Sigmoid colon (tissue), 7 donors: Measurements from ENCODE around the gene TWF1. TPM values are rescaled to one million over a fixed set of nuclear protein-coding genes. Genes with fewer than 3 reads are reported as not detected.
A peak's percentile ranks its signal among the peaks of the same experiment; 100 is the strongest.

Experiments used
- DNase-seq: peaks from one replicate; pipeline ENCODE4 v3.0.0-alpha.2; 2019
- H3K27ac ChIP-seq, 4 donors: fragments of 200-600 bp; sonication (generic); one replicate each; pipeline ENCODE4 v1.5.1; 2016 to 2019; ENCODE audit warnings: mild to moderate bottlenecking in 1 of 4
- H3K27me3 ChIP-seq, 3 donors: fragments of 200-600 bp; sonication (generic); one replicate each; pipeline ENCODE4 v1.5.1; 2019; ENCODE audit warnings: mild to moderate bottlenecking in 1 of 3
- H3K36me3 ChIP-seq, 4 donors: fragments of 200-600 bp; sonication (generic); one replicate each; pipeline ENCODE4 v1.5.1; 2016 to 2019
- H3K4me1 ChIP-seq, 4 donors: fragments of 200-600 bp; sonication (generic); one replicate each; pipeline ENCODE4 v1.5.1; 2017 to 2019
- H3K4me3 ChIP-seq, 4 donors: fragments of 200-600 bp; sonication (generic); one replicate each; pipeline ENCODE4 v1.5.1; 2017 to 2019; ENCODE audit warnings: mild to moderate bottlenecking in 2 of 4, moderate library complexity in 1 of 4
- H3K9me3 ChIP-seq, 4 donors: fragments of 200-600 bp in 3 of 4; sonication (generic) in 3 of 4; one replicate each; pipeline versions ENCODE4 v1.5.1 to v1.6.1; 2013 to 2019
- CTCF ChIP-seq, 4 experiments: fragments of 450-650 bp in 3 of 4; fragments of 200-600 bp in 1 of 4; IDR thresholded peaks; one replicate each; pipeline ENCODE4 v1.5.1; 2016 to 2019; ENCODE audit warnings: antibody characterized with exemption in 4 of 4, mild to moderate bottlenecking in 3 of 4, moderate library complexity in 2 of 4
- EP300 ChIP-seq, 4 donors: sonication (generic); formaldehyde crosslinking; IDR thresholded peaks; one replicate each; pipeline ENCODE4 v1.6.1; 2017; ENCODE audit warnings: antibody characterized with exemption in 4 of 4
- POLR2A ChIP-seq, 2 donors: fragments of 450-650 bp; IDR thresholded peaks; one replicate each; pipeline ENCODE4 v1.6.1; 2016; ENCODE audit warnings: antibody characterized with exemption in 2 of 2, mild to moderate bottlenecking in 2 of 2, moderate library complexity in 2 of 2
- POLR2AphosphoS5 ChIP-seq, 4 donors: sonication (generic); formaldehyde crosslinking; IDR thresholded peaks; one replicate each; pipeline ENCODE4 v1.6.1; 2017; ENCODE audit warnings: antibody characterized with exemption in 4 of 4
- WGBS, 2 donors: extraction: QIAGEN DNeasy Blood & Tissue Kit; methylation state at CpG; one replicate each; pipeline ENCODE4 v1.1.7; 2013; 5-methylcytosine and 5-hydroxymethylcytosine counted together
- intact Hi-C: fragments of 100-400 bp; cut with DNase I; formaldehyde crosslinking; loops from one replicate; pipeline ENCODE4 v1.15.1; 2023
- polyA plus RNA-seq, 3 donors: library from polyadenylated mRNA; stranded (reverse); fragments of 200-250 nt; gene quantifications; one replicate each; pipeline ENCODE4 v1.2.3, GENCODE V29; 2013
- total RNA-seq, 4 donors: library from RNA; depleted of rRNA; stranded (reverse); fragments of >200 nt; gene quantifications; one replicate each; pipeline ENCODE4 v1.1.0, GENCODE V29; 2016
- donor health status: healthy with polysubstance abuse.
- donor health status: Bipolar disorder and iron deficiency.
- donor health status: healthy.

TWF1 gene
- total and polyA plus RNA-seq, 7 donors, result 63.8 to 168 (median 104) TPM

GRCh38 chr12:43835656-43836474, 29.7 kb upstream of the TWF1 start, which contains the start of gene TMEM117:
TMEM117 (plus strand) TSS chr12:43836081.
- Histone ChIP-seq H3K36me3 (no peaks in the 10 kb centered on the region), H3K27me3 (no peaks in the 10 kb centered on the region), H3K4me3 (peak within 1 kb of the TSS; percentile 69 to 80 (median 74)), H3K4me1 (peaks cover 0 to 23% (median 13%) of the 10 kb centered on the region in 4 donors), H3K27ac (peak within 1 kb of the TSS; percentile 95 to 98 (median 96)), H3K9me3 (no peaks in the 10 kb centered on the region)
- peak; percentile 84 for DNase-seq
- WGBS, 2 donors, result 0% methylated on average over 103 of the region's 103 CpGs
- TF ChIP-seq CTCF (IDR thresholded peaks at IDR 0.05) (no peak), EP300 (IDR thresholded peaks at IDR 0.05) (no peak), POLR2AphosphoS5 (IDR thresholded peaks at IDR 0.05) (peak in 2 of 4 donors; percentile 46 to 47)
- intact Hi-C loops, result loop anchor here (1.0 to 5.0 kb wide), 2 partner anchors 30 to 46 kb away; partner anchors contain the start of gene TWF1

- intact Hi-C loops, result loop anchor here (1.0 to 5.0 kb wide), 2 partner anchors 29 to 47 kb away; partner anchors contain the start of gene TWF1
Measured at GRCh38 chr12:43835264-43835655, 29.1 kb upstream of the TWF1 start.

GRCh38 chr12:43832463-43833168, 26.5 kb upstream of the TWF1 start:
- TF ChIP-seq EP300 (IDR thresholded peaks at IDR 0.05), result no peak
- TF ChIP-seq POLR2A (IDR thresholded peaks at IDR 0.05), result no peak
- TF ChIP-seq CTCF (IDR thresholded peaks at IDR 0.05), result no peak
- no peak for TF ChIP-seq POLR2AphosphoS5 (IDR thresholded peaks at IDR 0.05)
- no peaks in the 10 kb centered on the region for H3K9me3 ChIP-seq
- no peak for DNase-seq
- intact Hi-C loops, result no loop called here
- no peak overlapping the region for H3K27ac ChIP-seq
- peaks cover 0 to 20% (median 13%) of the 10 kb centered on the region in 4 donors for H3K4me1 ChIP-seq
- WGBS, 2 donors, result 58 to 80% methylated on average over 4 of the region's 4 CpGs
- H3K4me3 ChIP-seq, result no peak overlapping the region
- no peaks in the 10 kb centered on the region for H3K27me3 ChIP-seq
- no peaks in the 10 kb centered on the region for H3K36me3 ChIP-seq

More at GRCh38 chr12:43835264-43835655, 29.1 kb upstream of the TWF1 start:
- H3K36me3 ChIP-seq, result no peaks in the 10 kb centered on the region
- H3K9me3 ChIP-seq, result no peaks in the 10 kb centered on the region
- H3K4me1 ChIP-seq, result peaks cover 0 to 23% (median 13%) of the 10 kb centered on the region in 4 donors
- H3K27ac ChIP-seq, result peak overlapping the region; percentile 95 to 98 (median 96)
- TF ChIP-seq EP300 (IDR thresholded peaks at IDR 0.05) (no peak), POLR2A (IDR thresholded peaks at IDR 0.05) (no peak), CTCF (IDR thresholded peaks at IDR 0.05) (no peak), POLR2AphosphoS5 (IDR thresholded peaks at IDR 0.05) (no peak)
- WGBS, 2 donors, result 42 to 44% methylated on average over 6 of the region's 6 CpGs
- H3K4me3 ChIP-seq, result peak overlapping the region; percentile 69 to 80 (median 74)
- DNase-seq, result no peak
- H3K27me3 ChIP-seq, result no peaks in the 10 kb centered on the region

GRCh38 chr12:43827093-43827492, 21.0 kb upstream of the TWF1 start:
- Histone ChIP-seq H3K4me3 (no peak overlapping the region), H3K27ac (no peak overlapping the region), H3K4me1 (no peaks in the 10 kb centered on the region), H3K27me3 (no peaks in the 10 kb centered on the region), H3K36me3 (no peaks in the 10 kb centered on the region), H3K9me3 (no peaks in the 10 kb centered on the region)
- DNase-seq, result no peak
- 62 to 85% methylated on average over 1 of the region's 1 CpG for WGBS, 2 donors
- no peak for TF ChIP-seq EP300 (IDR thresholded peaks at IDR 0.05)
- TF ChIP-seq POLR2AphosphoS5 (IDR thresholded peaks at IDR 0.05), result no peak
- TF ChIP-seq POLR2A (IDR thresholded peaks at IDR 0.05), result no peak
- TF ChIP-seq CTCF (IDR thresholded peaks at IDR 0.05), result no peak
- intact Hi-C loops, result no loop called here
